CD14-positive monocyte (primary cell): ENCODE data around the gene FAM210B. TPM values are rescaled to one million over a fixed set of nuclear protein-coding genes. Genes with fewer than 3 reads are reported as not detected.

ENCODE experiments used
- DNase-seq, 3 donors: peaks; one replicate each; pipeline ENCODE4 v3.0.0-alpha.2; 2011 to 2022
- H2AFZ ChIP-seq: 2 replicates; pipeline ENCODE4 v1.6.0; 2012; ENCODE audit warnings: mild to moderate bottlenecking, low read depth, low read length, inconsistent platforms; ENCODE audit not compliant: insufficient read depth, poor library complexity, severe bottlenecking
- H3K27ac ChIP-seq, 2 donors: 1 replicate in 1 of 2; 2 replicates in 1 of 2; pipeline ENCODE4 v1.5.1; 2012 to 2013; ENCODE audit warnings: low read length in 2 of 2, control low read depth in 1 of 2, inconsistent platforms in 1 of 2, low read depth in 1 of 2, mild to moderate bottlenecking in 1 of 2
- H3K27me3 ChIP-seq, 2 donors: one replicate each; pipeline versions ENCODE4 v1.6.0 to v1.6.1; 2011 to 2013; ENCODE audit warnings: low read length in 2 of 2; ENCODE audit not compliant: control insufficient read depth in 2 of 2, insufficient read depth in 2 of 2
- H3K36me3 ChIP-seq, 2 donors: replicated peaks in 1 of 2; 1 replicate in 1 of 2; 2 replicates in 1 of 2; pipeline versions ENCODE4 v1.5.1 to v1.6.1; 2012 to 2013; ENCODE audit warnings: low read length in 2 of 2, control low read depth in 1 of 2, inconsistent platforms in 1 of 2, mild to moderate bottlenecking in 1 of 2; ENCODE audit not compliant: insufficient read depth in 2 of 2, control insufficient read depth in 1 of 2
- H3K4me1 ChIP-seq, 2 donors: 1 replicate in 1 of 2; 2 replicates in 1 of 2; pipeline versions ENCODE4 v1.5.1 to v1.6.1; 2012 to 2013; ENCODE audit warnings: low read length in 2 of 2, control low read depth in 1 of 2, inconsistent platforms in 1 of 2, mild to moderate bottlenecking in 1 of 2, moderate library complexity in 1 of 2; ENCODE audit not compliant: insufficient read depth in 2 of 2, control insufficient read depth in 1 of 2
- H3K4me2 ChIP-seq: replicated peaks from 2 replicates; pipeline ENCODE3; 2012; ENCODE audit warnings: low read length, moderate library complexity, mild to moderate bottlenecking; ENCODE audit not compliant: poor library complexity, severe bottlenecking; ENCODE audit errors: extremely low read depth
- H3K4me3 ChIP-seq, 3 experiments: fragments of 200-600 bp in 1 of 3; sonication (generic) in 1 of 3; replicated peaks in 1 of 3; 1 replicate in 2 of 3; 2 replicates in 1 of 3; pipeline ENCODE4 v1.5.1; 2011 to 2013; ENCODE audit warnings: low read length in 3 of 3, mild to moderate bottlenecking in 3 of 3, control low read depth in 2 of 3, low read depth in 2 of 3, inconsistent platforms in 1 of 3, moderate library complexity in 1 of 3
- H3K79me2 ChIP-seq: 2 replicates; pipeline ENCODE4 v1.6.0; 2012; ENCODE audit warnings: mild to moderate bottlenecking, control low read depth, inconsistent platforms, low read length, moderate library complexity; ENCODE audit not compliant: insufficient read depth
- H3K9ac ChIP-seq: 2 replicates; pipeline ENCODE4 v1.6.0; 2017; ENCODE audit warnings: low read length, mild to moderate bottlenecking; ENCODE audit not compliant: insufficient read depth, poor library complexity, severe bottlenecking
- H3K9me3 ChIP-seq, 2 donors: replicated peaks in 1 of 2; 1 replicate in 1 of 2; 2 replicates in 1 of 2; pipeline versions ENCODE4 v1.5.1 to v1.6.1; 2012 to 2013; ENCODE audit warnings: low read length in 2 of 2, control low read depth in 1 of 2; ENCODE audit not compliant: control insufficient read depth in 1 of 2, insufficient read depth in 1 of 2
- H4K20me1 ChIP-seq: 2 replicates; pipeline ENCODE4 v1.6.0; 2012; ENCODE audit warnings: mild to moderate bottlenecking, low read length, control low read depth, moderate library complexity; ENCODE audit not compliant: insufficient read depth
- H3K27ac Mint-ChIP-seq, 7 donors: one replicate each; pipeline ENCODE4 v1.8.0; 2020; ENCODE audit warnings: mild to moderate bottlenecking in 7 of 7, mixed read lengths in 7 of 7, moderate library complexity in 6 of 7, inconsistent platforms in 2 of 7
- H3K27me3 Mint-ChIP-seq, 3 donors: one replicate each; pipeline ENCODE4 v1.8.0; 2021 to 2022; ENCODE audit warnings: low read depth in 3 of 3, mild to moderate bottlenecking in 3 of 3, mixed read lengths in 3 of 3, moderate library complexity in 3 of 3, inconsistent platforms in 1 of 3
- H3K36me3 Mint-ChIP-seq, 2 donors: one replicate each; pipeline ENCODE4 v1.8.0; 2020; ENCODE audit warnings: mixed read lengths in 2 of 2, inconsistent platforms in 1 of 2, mild to moderate bottlenecking in 1 of 2
- H3K4me1 Mint-ChIP-seq: one replicate; pipeline ENCODE4 v1.8.0; 2020; ENCODE audit warnings: mild to moderate bottlenecking, mixed read lengths
- H3K4me3 Mint-ChIP-seq, 2 donors: one replicate each; pipeline ENCODE4 v1.8.0; 2020; ENCODE audit warnings: mild to moderate bottlenecking in 2 of 2, mixed read lengths in 2 of 2, moderate library complexity in 1 of 2
- H3K9me3 Mint-ChIP-seq, 7 donors: one replicate each; pipeline ENCODE4 v1.8.0; 2020 to 2022; ENCODE audit warnings: mixed read lengths in 7 of 7, mild to moderate bottlenecking in 6 of 7, moderate library complexity in 6 of 7, inconsistent platforms in 2 of 7
- WGBS: methylation state at CpG from one replicate; pipeline ENCODE4 v1.1.5; 2013; ENCODE audit warnings: missing lambda C conversion rate; ENCODE audit not compliant: insufficient coverage; 5-methylcytosine and 5-hydroxymethylcytosine counted together
- intact Hi-C, 2 donors: fragments of 100-400 bp; cut with micrococcal nuclease; formaldehyde crosslinking; loops; one replicate each; pipeline versions ENCODE4 v1.15.0 to v1.15.1; 2023
- polyA plus RNA-seq, 3 donors: library from polyadenylated mRNA; depleted of rRNA in 1 of 3; unstranded in 2 of 3; stranded (reverse) in 1 of 3; fragments of 300-500 nt in 2 of 3; fragments of >200 nt in 1 of 3; fragmentation: Illumina TruSeq in 2 of 3; gene quantifications; 1 replicate in 2 of 3; 2 replicates in 1 of 3; pipeline ENCODE4 v1.2.3, GENCODE V29; 2012 to 2021
- TF ChIP-seq, protein P1 (sequence below): fragments of 200-600 bp; IDR thresholded peaks from one replicate; pipeline ENCODE4 v1.8.0; 2022; ENCODE audit warnings: antibody characterized with exemption, mild to moderate bottlenecking

The FAM210B gene
- polyA plus RNA-seq, 3 donors, result 15.2 to 41.3 (median 34.5) TPM

DNA sequence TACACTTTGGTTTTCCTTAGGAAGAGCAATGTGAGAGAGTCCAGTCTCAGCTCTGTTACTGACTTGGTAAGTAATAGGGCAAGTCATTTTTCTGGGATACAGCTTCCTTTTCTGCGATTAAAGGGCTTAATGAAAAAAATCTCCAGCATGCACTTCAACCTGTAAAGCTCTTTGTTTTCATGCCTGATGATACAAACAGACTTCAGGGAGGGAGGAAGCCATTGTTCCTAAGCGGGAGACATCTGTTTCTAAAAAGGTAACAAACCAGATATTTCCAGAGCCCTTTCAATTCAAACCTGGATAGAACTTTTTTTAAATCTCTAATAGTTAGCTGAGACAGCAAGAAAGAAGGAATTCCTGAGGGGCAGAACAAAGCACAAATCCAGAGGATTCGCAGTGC is 48.1 kb downstream of the FAM210B start:
- intact Hi-C loops, result loop anchor here in 1 of 2 donors (5.0 kb wide), 1 partner anchor 60 kb away; the partner anchor contains the start of gene RTF2
- Histone ChIP-seq H3K36me3 (peaks cover 41 to 63% of the 10 kb centered on the region in 2 donors), H3K4me3 (no peak overlapping the region), H3K9ac (no peak overlapping the region), H3K4me1 (peaks cover 29 to 30% of the 10 kb centered on the region in 2 donors), H3K27ac (no peak overlapping the region), H3K4me2 (no peak overlapping the region), H4K20me1 (no peaks in the 10 kb centered on the region), H2AFZ (no peak overlapping the region), H3K79me2 (peaks cover 5% of the 10 kb centered on the region), H3K9me3 (no peaks in the 10 kb centered on the region), H3K27me3 (no peaks in the 10 kb centered on the region)
- Mint-ChIP-seq H3K9me3 (no peaks in the 10 kb centered on the region), H3K4me3 (no peak overlapping the region), H3K36me3 (peaks cover 59 to 63% of the 10 kb centered on the region in 2 donors), H3K27ac (peak overlapping the region in 1 of 7 donors; percentile 37), H3K4me1 (peaks cover 24% of the 10 kb centered on the region), H3K27me3 (peaks cover 0 to 3% (median 0%) of the 10 kb centered on the region in 3 donors)
- WGBS, result 92% methylated on average over 1 of the region's 3 CpGs
- no peak for DNase-seq
- TF ChIP-seq, protein P1, sequence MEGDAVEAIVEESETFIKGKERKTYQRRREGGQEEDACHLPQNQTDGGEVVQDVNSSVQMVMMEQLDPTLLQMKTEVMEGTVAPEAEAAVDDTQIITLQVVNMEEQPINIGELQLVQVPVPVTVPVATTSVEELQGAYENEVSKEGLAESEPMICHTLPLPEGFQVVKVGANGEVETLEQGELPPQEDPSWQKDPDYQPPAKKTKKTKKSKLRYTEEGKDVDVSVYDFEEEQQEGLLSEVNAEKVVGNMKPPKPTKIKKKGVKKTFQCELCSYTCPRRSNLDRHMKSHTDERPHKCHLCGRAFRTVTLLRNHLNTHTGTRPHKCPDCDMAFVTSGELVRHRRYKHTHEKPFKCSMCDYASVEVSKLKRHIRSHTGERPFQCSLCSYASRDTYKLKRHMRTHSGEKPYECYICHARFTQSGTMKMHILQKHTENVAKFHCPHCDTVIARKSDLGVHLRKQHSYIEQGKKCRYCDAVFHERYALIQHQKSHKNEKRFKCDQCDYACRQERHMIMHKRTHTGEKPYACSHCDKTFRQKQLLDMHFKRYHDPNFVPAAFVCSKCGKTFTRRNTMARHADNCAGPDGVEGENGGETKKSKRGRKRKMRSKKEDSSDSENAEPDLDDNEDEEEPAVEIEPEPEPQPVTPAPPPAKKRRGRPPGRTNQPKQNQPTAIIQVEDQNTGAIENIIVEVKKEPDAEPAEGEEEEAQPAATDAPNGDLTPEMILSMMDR, result no peak

DNA sequence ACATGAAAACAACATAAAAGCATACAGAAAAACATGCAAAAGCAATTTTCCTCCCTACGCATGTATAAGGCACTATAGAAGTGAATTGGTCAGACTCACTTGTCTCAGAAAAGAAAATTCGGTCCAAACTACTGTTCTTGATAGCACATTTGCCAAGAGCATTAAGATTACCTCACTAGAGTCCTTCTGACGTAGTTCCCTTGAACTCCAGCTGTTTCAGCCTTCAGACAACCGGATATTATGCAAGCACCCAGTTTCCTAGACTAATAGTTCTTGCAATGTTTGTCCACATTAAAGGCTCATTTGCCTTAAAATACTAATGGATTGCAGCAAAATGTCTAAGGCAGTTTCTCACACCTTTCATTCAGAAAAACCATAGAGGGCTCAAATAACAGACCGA is 50.7 kb downstream of the FAM210B start:
- Histone ChIP-seq H4K20me1 (no peaks in the 10 kb centered on the region), H3K9ac (no peak overlapping the region), H3K4me3 (peak overlapping the region in 1 of 3 experiments; percentile 29), H3K4me1 (peaks cover 49 to 51% of the 10 kb centered on the region in 2 donors), H3K36me3 (peaks cover 24 to 37% of the 10 kb centered on the region in 2 donors), H3K79me2 (peaks cover 16% of the 10 kb centered on the region), H3K9me3 (peaks cover 0 to 4% of the 10 kb centered on the region in 2 donors), H3K27me3 (no peaks in the 10 kb centered on the region), H3K4me2 (peak overlapping the region; percentile 35), H3K27ac (peak overlapping the region in 1 of 2 donors; percentile 75), H2AFZ (no peak overlapping the region)
- DNase-seq, result peak; percentile 87 to 96 (median 91)
- peaks cover 43 to 48% of the 10 kb centered on the region in 2 donors for H3K36me3 Mint-ChIP-seq
- TF ChIP-seq, protein P1, result no peak
- H3K27ac Mint-ChIP-seq, result peak overlapping the region; percentile 79 to 94 (median 88)
- 37% methylated on average over 4 of the region's 5 CpGs for WGBS
- H3K9me3 Mint-ChIP-seq, result peaks cover 0 to 4% (median 0%) of the 10 kb centered on the region in 7 donors
- H3K27me3 Mint-ChIP-seq, result peaks cover 0 to 4% (median 0%) of the 10 kb centered on the region in 3 donors
- H3K4me3 Mint-ChIP-seq, result no peak overlapping the region
- peaks cover 46% of the 10 kb centered on the region for H3K4me1 Mint-ChIP-seq
- intact Hi-C loops, result loop anchor here in 1 of 2 donors (5.0 kb wide), 1 partner anchor 58 kb away; the partner anchor contains the start of gene RTF2
